ENCODE results near the gene PTPN5. TPM values are rescaled to one million over a fixed set of nuclear protein-coding genes. Genes with fewer than 3 reads are reported as not detected.

The PTPN5 gene
- polyA plus RNA-seq, 3 donors, result not detected

DNA sequence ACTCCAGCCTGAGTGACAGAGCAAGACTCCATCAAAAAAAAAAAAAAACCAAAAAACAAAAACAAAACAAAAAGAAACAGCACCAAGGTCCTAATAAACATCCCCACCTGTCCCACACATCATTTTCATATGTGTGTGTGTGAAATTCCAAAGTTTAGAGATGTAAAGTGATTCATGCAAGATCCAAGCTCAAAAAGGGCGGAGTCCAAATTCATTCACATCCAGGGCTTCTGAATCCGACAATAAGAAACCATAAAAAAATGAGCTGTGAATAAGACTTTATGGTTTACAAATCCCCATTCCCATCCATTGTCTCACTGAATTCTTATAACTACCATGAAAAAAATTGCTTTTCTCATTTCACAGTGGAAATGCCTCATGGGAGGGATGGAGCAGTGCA is 34.7 kb downstream of the PTPN5 start:
- Histone ChIP-seq H3K36me3 (replicated peaks in 1 of 2; ENCODE audit: control insufficient read depth in 1 of 2, insufficient read depth in 2 of 2, low read length in 2 of 2) (no peaks in the 10 kb centered on the region), H3K4me3 (replicated peaks in 1 of 3; ENCODE audit: low read depth in 2 of 3, low read length in 3 of 3) (no peak overlapping the region), H3K79me2 (ENCODE audit: insufficient read depth, low read length) (no peaks in the 10 kb centered on the region), H3K4me1 (ENCODE audit: control insufficient read depth in 1 of 2, insufficient read depth in 2 of 2, low read length in 2 of 2) (no peaks in the 10 kb centered on the region), H3K9me3 (replicated peaks in 1 of 2; ENCODE audit: control insufficient read depth in 1 of 2, insufficient read depth in 1 of 2, low read length in 2 of 2) (no peaks in the 10 kb centered on the region), H3K27me3 (ENCODE audit: control insufficient read depth in 2 of 2, insufficient read depth in 2 of 2, low read length in 2 of 2) (peaks cover 0 to 2% of the 10 kb centered on the region in 2 donors), H3K4me2 (replicated peaks; ENCODE audit: extremely low read depth, low read length, poor library complexity, severe bottlenecking) (no peak overlapping the region), H3K9ac (ENCODE audit: insufficient read depth, low read length, poor library complexity, severe bottlenecking) (no peak overlapping the region), H2AFZ (ENCODE audit: insufficient read depth, low read depth, low read length, poor library complexity, severe bottlenecking) (no peak overlapping the region), H4K20me1 (ENCODE audit: insufficient read depth, low read length) (no peaks in the 10 kb centered on the region), H3K27ac (ENCODE audit: low read depth in 1 of 2, low read length in 2 of 2) (no peak overlapping the region)
- TF ChIP-seq, protein P1, sequence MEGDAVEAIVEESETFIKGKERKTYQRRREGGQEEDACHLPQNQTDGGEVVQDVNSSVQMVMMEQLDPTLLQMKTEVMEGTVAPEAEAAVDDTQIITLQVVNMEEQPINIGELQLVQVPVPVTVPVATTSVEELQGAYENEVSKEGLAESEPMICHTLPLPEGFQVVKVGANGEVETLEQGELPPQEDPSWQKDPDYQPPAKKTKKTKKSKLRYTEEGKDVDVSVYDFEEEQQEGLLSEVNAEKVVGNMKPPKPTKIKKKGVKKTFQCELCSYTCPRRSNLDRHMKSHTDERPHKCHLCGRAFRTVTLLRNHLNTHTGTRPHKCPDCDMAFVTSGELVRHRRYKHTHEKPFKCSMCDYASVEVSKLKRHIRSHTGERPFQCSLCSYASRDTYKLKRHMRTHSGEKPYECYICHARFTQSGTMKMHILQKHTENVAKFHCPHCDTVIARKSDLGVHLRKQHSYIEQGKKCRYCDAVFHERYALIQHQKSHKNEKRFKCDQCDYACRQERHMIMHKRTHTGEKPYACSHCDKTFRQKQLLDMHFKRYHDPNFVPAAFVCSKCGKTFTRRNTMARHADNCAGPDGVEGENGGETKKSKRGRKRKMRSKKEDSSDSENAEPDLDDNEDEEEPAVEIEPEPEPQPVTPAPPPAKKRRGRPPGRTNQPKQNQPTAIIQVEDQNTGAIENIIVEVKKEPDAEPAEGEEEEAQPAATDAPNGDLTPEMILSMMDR (IDR thresholded peaks at IDR 0.05), result no peak
- Mint-ChIP-seq H3K9me3 (peaks cover 0 to 3% (median 0%) of the 10 kb centered on the region in 7 donors), H3K36me3 (no peaks in the 10 kb centered on the region), H3K27ac (no peak overlapping the region), H3K27me3 (ENCODE audit: low read depth in 3 of 3) (peaks cover 6 to 9% (median 6%) of the 10 kb centered on the region in 3 donors), H3K4me3 (no peak overlapping the region), H3K4me1 (no peaks in the 10 kb centered on the region)
- WGBS (ENCODE audit: insufficient coverage), result no CpG with 5 or more reads among the region's 2 CpGs
- DNase-seq, result no peak
- intact Hi-C loops (cut with micrococcal nuclease), result no loop called here

DNA sequence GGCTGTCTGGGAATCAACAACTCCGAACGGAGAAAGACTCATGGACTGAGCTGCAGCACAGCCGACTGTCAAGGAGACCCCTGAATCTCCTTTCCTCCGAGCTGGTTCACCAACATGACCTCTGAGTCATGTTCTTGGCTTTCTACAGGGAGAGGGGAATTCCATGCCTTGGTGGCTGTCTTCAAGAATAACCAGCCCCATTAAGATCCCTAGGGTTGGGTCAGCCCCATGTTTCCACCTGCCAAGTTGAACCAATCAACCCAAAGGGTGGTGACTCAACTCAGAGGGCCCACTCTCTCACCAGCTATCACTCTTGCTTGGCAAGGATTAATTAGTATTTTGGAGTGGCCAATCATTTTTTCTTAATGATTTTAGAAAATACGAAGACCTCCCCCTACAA is 37.3 kb downstream of the PTPN5 start:
- no peaks in the 10 kb centered on the region for H3K36me3 ChIP-seq (replicated peaks in 1 of 2; ENCODE audit: control insufficient read depth in 1 of 2, insufficient read depth in 2 of 2, low read length in 2 of 2)
- Mint-ChIP-seq H3K27me3 (ENCODE audit: low read depth in 3 of 3) (peaks cover 3 to 9% (median 6%) of the 10 kb centered on the region in 3 donors), H3K4me3 (no peak overlapping the region), H3K27ac (no peak overlapping the region), H3K4me1 (peaks cover 4% of the 10 kb centered on the region), H3K9me3 (peaks cover 0 to 3% (median 0%) of the 10 kb centered on the region in 7 donors), H3K36me3 (no peaks in the 10 kb centered on the region)
- peaks cover 0 to 3% of the 10 kb centered on the region in 2 donors for H3K4me1 ChIP-seq (ENCODE audit: control insufficient read depth in 1 of 2, insufficient read depth in 2 of 2, low read length in 2 of 2)
- H3K79me2 ChIP-seq (ENCODE audit: insufficient read depth, low read length), result no peaks in the 10 kb centered on the region
- H3K4me3 ChIP-seq (replicated peaks in 1 of 3; ENCODE audit: low read depth in 2 of 3, low read length in 3 of 3), result no peak overlapping the region
- no peak overlapping the region for H2AFZ ChIP-seq (ENCODE audit: insufficient read depth, low read depth, low read length, poor library complexity, severe bottlenecking)
- H4K20me1 ChIP-seq (ENCODE audit: insufficient read depth, low read length), result no peaks in the 10 kb centered on the region
- peaks cover 0 to 2% of the 10 kb centered on the region in 2 donors for H3K27me3 ChIP-seq (ENCODE audit: control insufficient read depth in 2 of 2, insufficient read depth in 2 of 2, low read length in 2 of 2)
- intact Hi-C loops (cut with micrococcal nuclease), result no loop called here
- no peak for DNase-seq
- no peaks in the 10 kb centered on the region for H3K9me3 ChIP-seq (replicated peaks in 1 of 2; ENCODE audit: control insufficient read depth in 1 of 2, insufficient read depth in 1 of 2, low read length in 2 of 2)
- H3K27ac ChIP-seq (ENCODE audit: low read depth in 1 of 2, low read length in 2 of 2), result no peak overlapping the region
- H3K4me2 ChIP-seq (replicated peaks; ENCODE audit: extremely low read depth, low read length, poor library complexity, severe bottlenecking), result no peak overlapping the region
- H3K9ac ChIP-seq (ENCODE audit: insufficient read depth, low read length, poor library complexity, severe bottlenecking), result no peak overlapping the region
- WGBS (ENCODE audit: insufficient coverage), result 20% methylated on average over 1 of the region's 5 CpGs
- TF ChIP-seq, protein P1 (IDR thresholded peaks at IDR 0.05), result no peak
